HUES6 (cell line): ENCODE measurements around the gene CFAP97D2.
"Not testable (repeated sequence)": the region's sequence is repeated elsewhere in the genome, so short reads cannot be mapped to it uniquely, and the experiment has no call there.

Experiments
- H3K27ac ChIP-seq: 2 replicates; pipeline ENCODE4 v1.7.0; 2013; ENCODE audit warnings: low read depth, mild to moderate bottlenecking, low read length, inconsistent platforms
- H3K27me3 ChIP-seq: 2 replicates; pipeline ENCODE4 v1.6.1; 2013; ENCODE audit warnings: low read length; ENCODE audit not compliant: control insufficient read depth, insufficient read depth
- H3K36me3 ChIP-seq: 2 replicates; pipeline ENCODE4 v1.6.1; 2013; ENCODE audit warnings: low read length; ENCODE audit not compliant: control insufficient read depth, insufficient read depth
- H3K4me1 ChIP-seq: 2 replicates; pipeline ENCODE4 v1.6.1; 2013; ENCODE audit warnings: low read length; ENCODE audit not compliant: control insufficient read depth, insufficient read depth
- H3K4me3 ChIP-seq: 2 replicates; pipeline ENCODE4 v1.5.1; 2013; ENCODE audit warnings: low read depth, low read length
- H3K9ac ChIP-seq: one replicate; pipeline ENCODE4 v1.6.1; 2013; ENCODE audit warnings: mild to moderate bottlenecking, low read length
- H3K9me3 ChIP-seq: 2 replicates; pipeline ENCODE4 v1.6.1; 2013; ENCODE audit warnings: low read depth, low read length; ENCODE audit not compliant: control insufficient read depth, insufficient read depth

CFAP97D2 gene

GRCh38 chr13:114179087-114179658 lies at the start of gene CFAP97D2:
Gene CFAP97D2 (plus strand): TSS chr13:114179257. CDS start chr13:114179331, 74 bp downstream.
- Histone ChIP-seq H3K4me3 (no peak within 1 kb of the TSS), H3K27me3 (peaks cover 3% of the 10 kb centered on the region; the same call in 1 of the 2 replicates), H3K36me3 (no peaks in the 10 kb centered on the region), H3K9ac (no peak within 1 kb of the TSS), H3K4me1 (peaks cover 3% of the 10 kb centered on the region; the same call in 1 of the 2 replicates), H3K9me3 (no peaks in the 10 kb centered on the region), H3K27ac (no peak within 1 kb of the TSS)

- peaks cover 6% of the 10 kb centered on the region; the same call in 1 of the 2 replicates for H3K27me3 ChIP-seq
- no peaks in the 10 kb centered on the region for H3K36me3 ChIP-seq
- H3K4me1 ChIP-seq: peaks cover 49% of the 10 kb centered on the region
- no peak overlapping the region for H3K27ac ChIP-seq
- no peak overlapping the region for H3K9ac ChIP-seq
- no peaks in the 10 kb centered on the region for H3K9me3 ChIP-seq
- H3K4me3 ChIP-seq: no peak overlapping the region
These were observed 49.4 kb upstream of the CFAP97D2 start for GRCh38 chr13:114129649-114130062.

- Histone ChIP-seq H3K4me1 (peaks cover 49% of the 10 kb centered on the region), H3K36me3 (no peaks in the 10 kb centered on the region), H3K27ac (no peak overlapping the region; the same call in 1 of the 2 replicates), H3K27me3 (peaks cover 6% of the 10 kb centered on the region; the same call in 1 of the 2 replicates), H3K9me3 (no peaks in the 10 kb centered on the region), H3K4me3 (peak overlapping the region; percentile 74), H3K9ac (peak overlapping the region; percentile 57)
These were observed 48.8 kb upstream of the CFAP97D2 start for GRCh38 chr13:114130131-114130836.

GRCh38 chr13:114130837-114131582 lies 48.0 kb upstream of the CFAP97D2 start:
- peaks cover 49% of the 10 kb centered on the region for H3K4me1 ChIP-seq
- H3K9me3 ChIP-seq: no peaks in the 10 kb centered on the region
- no peaks in the 10 kb centered on the region for H3K36me3 ChIP-seq
- peak overlapping the region; percentile 57 for H3K9ac ChIP-seq
- H3K27ac ChIP-seq: no peak overlapping the region; the same call in 1 of the 2 replicates
- H3K27me3 ChIP-seq: peaks cover 6% of the 10 kb centered on the region; the same call in 1 of the 2 replicates
- H3K4me3 ChIP-seq: peak overlapping the region; percentile 74

GRCh38 chr13:114131583-114132418 lies 47.3 kb upstream of the CFAP97D2 start:
- Histone ChIP-seq H3K9me3 (no peaks in the 10 kb centered on the region), H3K36me3 (no peaks in the 10 kb centered on the region), H3K4me1 (peaks cover 49% of the 10 kb centered on the region), H3K27ac (no peak overlapping the region), H3K27me3 (peaks cover 6% of the 10 kb centered on the region; the same call in 1 of the 2 replicates), H3K9ac (peak overlapping the region; percentile 57), H3K4me3 (peak overlapping the region; percentile 74)

- H3K27me3 ChIP-seq: peaks cover 6% of the 10 kb centered on the region; the same call in 1 of the 2 replicates
- H3K36me3 ChIP-seq: no peaks in the 10 kb centered on the region
- no peaks in the 10 kb centered on the region for H3K9me3 ChIP-seq
- H3K4me3 ChIP-seq: peak within 1 kb of the TSS; percentile 74
- peak within 1 kb of the TSS; percentile 57 for H3K9ac ChIP-seq
- H3K27ac ChIP-seq: no peak within 1 kb of the TSS
- peaks cover 41% of the 10 kb centered on the region for H3K4me1 ChIP-seq
These were observed 46.5 kb upstream of the CFAP97D2 start, which contains the start of gene RASA3 for GRCh38 chr13:114132419-114133121. Gene RASA3 (minus strand): TSS chr13:114132623. CDS start chr13:114132489, 134 bp downstream.

GRCh38 chr13:114133126-114133525 lies 45.9 kb upstream of the CFAP97D2 start:
- H3K4me3 ChIP-seq, H3K9ac ChIP-seq, H3K36me3 ChIP-seq, H3K9me3 ChIP-seq, H3K27ac ChIP-seq, H3K27me3 ChIP-seq: not testable (repeated sequence)
- peaks cover 36% of the 10 kb centered on the region for H3K4me1 ChIP-seq

GRCh38 chr13:114133552-114133951 lies 45.5 kb upstream of the CFAP97D2 start:
- not testable (repeated sequence) for H3K27ac ChIP-seq, H3K9me3 ChIP-seq, H3K27me3 ChIP-seq, H3K9ac ChIP-seq, H3K36me3 ChIP-seq, H3K4me3 ChIP-seq
- H3K4me1 ChIP-seq: peaks cover 31% of the 10 kb centered on the region

- Histone ChIP-seq H3K9ac (no peak overlapping the region), H3K27me3 (peaks cover 6% of the 10 kb centered on the region; the same call in 1 of the 2 replicates), H3K9me3 (no peaks in the 10 kb centered on the region), H3K4me3 (no peak overlapping the region), H3K36me3 (no peaks in the 10 kb centered on the region), H3K27ac (no peak overlapping the region), H3K4me1 (peaks cover 24% of the 10 kb centered on the region)
These were observed 44.7 kb upstream of the CFAP97D2 start for GRCh38 chr13:114134111-114134943.
